Transverse colon (tissue), 4 donors: ENCODE data around the gene CHSY1. TPM values are rescaled to one million over a fixed set of nuclear protein-coding genes. Genes with fewer than 3 reads are reported as not detected.

ENCODE experiments used
- DNase-seq: peaks from one replicate; pipeline ENCODE4 v3.0.0-alpha.2; 2019
- H3K27ac ChIP-seq, 4 donors: fragments of 200-600 bp; sonication (generic); 2 replicates each; pipeline ENCODE4 v1.5.1; 2016 to 2018; ENCODE audit warnings: inconsistent platforms in 4 of 4
- H3K27me3 ChIP-seq: fragments of 200-600 bp; sonication (generic); 2 replicates; pipeline ENCODE4 v1.5.1; 2017; ENCODE audit warnings: inconsistent platforms
- H3K36me3 ChIP-seq, 4 donors: fragments of 200-600 bp; sonication (generic); 2 replicates each; pipeline ENCODE4 v1.5.1; 2017 to 2019; ENCODE audit warnings: inconsistent platforms in 4 of 4
- H3K4me1 ChIP-seq, 4 donors: fragments of 200-600 bp; sonication (generic); 2 replicates each; pipeline ENCODE4 v1.5.1; 2017 to 2020; ENCODE audit warnings: inconsistent platforms in 4 of 4
- H3K4me3 ChIP-seq, 4 donors: fragments of 200-600 bp; sonication (generic); 1 replicate in 1 of 4; 2 replicates in 3 of 4; pipeline versions ENCODE4 v1.5.1 to v1.6.1; 2017 to 2019; ENCODE audit warnings: inconsistent platforms in 4 of 4
- H3K9me3 ChIP-seq, 2 donors: fragments of 200-600 bp; sonication (generic); 2 replicates each; pipeline ENCODE4 v1.5.1; 2017 to 2019; ENCODE audit warnings: inconsistent platforms in 2 of 2
- CTCF ChIP-seq, 5 experiments: fragments of 200-600 bp in 3 of 5; fragments of 450-650 bp in 2 of 5; sonication (generic) in 3 of 5; IDR thresholded peaks; 1 replicate in 2 of 5; 2 replicates in 3 of 5; pipeline ENCODE4 v1.5.1; 2016 to 2017; ENCODE audit warnings: antibody characterized with exemption in 5 of 5, inconsistent platforms in 3 of 5, mild to moderate bottlenecking in 2 of 5, moderate library complexity in 1 of 5
- EP300 ChIP-seq: sonication (generic); formaldehyde crosslinking; IDR thresholded peaks from one replicate; pipeline ENCODE4 v1.6.1; 2017; ENCODE audit warnings: antibody characterized with exemption, low read depth
- POLR2A ChIP-seq: fragments of 450-650 bp; IDR thresholded peaks from one replicate; pipeline ENCODE4 v1.6.1; 2016; ENCODE audit warnings: antibody characterized with exemption, mild to moderate bottlenecking, moderate library complexity
- POLR2AphosphoS5 ChIP-seq, 3 donors: sonication (generic); formaldehyde crosslinking; IDR thresholded peaks; one replicate each; pipeline ENCODE4 v1.6.1; 2016; ENCODE audit warnings: antibody characterized with exemption in 3 of 3
- WGBS, 2 donors: methylation state at CpG; one replicate each; pipeline ENCODE4 v1.1.5; 2018; ENCODE audit warnings: low coverage in 1 of 2; 5-methylcytosine and 5-hydroxymethylcytosine counted together
- in situ Hi-C, 4 donors: fragments of 200-750 bp; cut with MboI; loops; one replicate each; pipeline versions ENCODE4 v1.15.0 to v1.15.1; 2017; ENCODE audit warnings: low sequenced_read_pairs in 3 of 4, low pct_ligation_motif_present in 1 of 4, low pct_unique_long_range_greater_than_20kb in 1 of 4
- intact Hi-C: fragments of 100-400 bp; cut with DNase I; formaldehyde crosslinking; loops from one replicate; pipeline ENCODE4 v1.15.1; 2023; ENCODE audit warnings: low total_unique reads
- total RNA-seq, 4 donors: library from RNA; depleted of rRNA; stranded (reverse); fragments of >200 nt; gene quantifications; one replicate each; pipeline ENCODE4 v1.1.0, GENCODE V29; 2016

Gene CHSY1
- total RNA-seq, 4 donors from 2014 or later: 4.0 to 33.7 (median 11.8) TPM

- intact Hi-C loops: no loop called here
- Histone ChIP-seq H3K4me3 (no peak overlapping the region), H3K27me3 (no peaks in the 10 kb centered on the region), H3K27ac (no peak overlapping the region), H3K36me3 (no peaks in the 10 kb centered on the region), H3K9me3 (no peaks in the 10 kb centered on the region), H3K4me1 (peaks cover 0 to 5% (median 0%) of the 10 kb centered on the region in 4 donors)
- DNase-seq: no peak
- in situ Hi-C loops: no loop called here
- WGBS, 2 donors: 83 to 94% methylated on average over 5 to 15 of the region's 15 CpGs
- TF ChIP-seq CTCF (IDR thresholded peaks at IDR 0.05) (no peak), EP300 (no peak), POLR2A (no peak)
Observed at GRCh38 chr15:101139986-101140696, 111.7 kb downstream of the CHSY1 start.

DNA sequence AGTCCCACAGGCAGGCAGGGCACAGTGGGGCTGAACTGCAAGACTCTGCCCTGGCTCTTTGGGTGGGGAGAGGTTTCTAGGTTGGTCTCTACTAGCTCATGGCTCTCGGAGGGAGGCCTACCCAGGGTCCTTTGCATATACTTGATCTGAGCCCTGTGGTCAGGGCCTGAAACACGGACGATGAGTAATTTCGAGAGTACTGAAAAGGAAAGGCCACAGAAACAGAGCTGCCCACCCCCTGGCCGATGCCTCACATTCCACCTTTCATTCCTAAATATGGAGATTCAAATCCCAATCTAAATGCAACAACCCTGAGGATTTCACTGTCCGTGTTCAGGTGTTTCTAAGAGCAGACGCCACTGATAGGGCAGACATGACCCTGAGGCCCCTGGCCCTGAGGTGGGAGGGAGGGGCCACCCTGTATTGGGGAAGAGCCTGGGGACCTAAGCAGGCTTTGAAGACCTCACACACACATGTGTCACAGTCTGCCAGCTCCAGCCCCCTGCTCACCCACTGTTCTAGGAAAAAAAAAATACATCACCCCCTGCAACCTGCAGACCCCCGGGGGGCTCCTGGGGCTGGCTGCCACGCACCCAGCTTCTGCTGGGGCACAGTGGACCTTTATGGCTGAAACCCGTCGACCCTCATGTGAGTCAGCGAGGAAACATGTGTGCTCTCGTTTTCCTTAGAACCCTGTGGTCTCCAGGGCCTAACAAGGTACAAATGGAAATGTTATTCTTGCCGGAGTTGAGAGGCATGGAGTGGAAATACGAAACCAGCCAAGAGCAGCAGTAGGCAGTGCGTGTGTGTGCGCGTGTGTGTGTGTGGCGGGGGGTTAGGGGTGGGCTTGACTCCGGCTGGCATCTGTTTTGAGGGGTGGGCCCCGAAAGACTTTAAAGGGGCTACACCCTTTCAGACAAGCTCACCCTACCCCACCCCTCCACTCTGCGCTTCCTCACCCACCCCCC is 112.7 kb downstream of the CHSY1 start:
- intact Hi-C loops: no loop called here
- no peaks in the 10 kb centered on the region for H3K27me3 ChIP-seq
- peak; percentile 51 for DNase-seq
- no peak overlapping the region for H3K4me3 ChIP-seq
- no peak for TF ChIP-seq POLR2A
- no peak for TF ChIP-seq EP300
- TF ChIP-seq CTCF (IDR thresholded peaks at IDR 0.05): no peak
- H3K4me1 ChIP-seq: peaks cover 0 to 5% (median 0%) of the 10 kb centered on the region in 4 donors
- H3K36me3 ChIP-seq: no peaks in the 10 kb centered on the region
- no peak overlapping the region for H3K27ac ChIP-seq
- WGBS, 2 donors: 82 to 92% methylated on average over 3 to 22 of the region's 22 CpGs
- in situ Hi-C loops: no loop called here
- no peaks in the 10 kb centered on the region for H3K9me3 ChIP-seq

- no peak overlapping the region for H3K27ac ChIP-seq
- TF ChIP-seq POLR2AphosphoS5 (IDR thresholded peaks at IDR 0.05) (no peak), POLR2A (no peak), EP300 (no peak), CTCF (IDR thresholded peaks at IDR 0.05) (no peak)
- DNase-seq: no peak
- intact Hi-C loops (no loop called here), in situ Hi-C loops (no loop called here)
- peaks cover 0 to 5% (median 0%) of the 10 kb centered on the region in 4 donors for H3K4me1 ChIP-seq
- no peaks in the 10 kb centered on the region for H3K36me3 ChIP-seq
- 83 to 87% methylated on average over 6 to 14 of the region's 14 CpGs for WGBS, 2 donors
- H3K4me3 ChIP-seq: no peak overlapping the region
- no peaks in the 10 kb centered on the region for H3K27me3 ChIP-seq
- H3K9me3 ChIP-seq: no peaks in the 10 kb centered on the region
Observed at GRCh38 chr15:101138086-101138660, 113.7 kb downstream of the CHSY1 start.
